ENCODE measurements around the gene TSKS.

TSKS gene

GRCh38 chr19:49767381-49767780 is 4.3 kb upstream of the TSKS start:
- FAIRE-seq = no peak
- no peak for DNase-seq (ENCODE audit: insufficient read length, low spot score)

DNA sequence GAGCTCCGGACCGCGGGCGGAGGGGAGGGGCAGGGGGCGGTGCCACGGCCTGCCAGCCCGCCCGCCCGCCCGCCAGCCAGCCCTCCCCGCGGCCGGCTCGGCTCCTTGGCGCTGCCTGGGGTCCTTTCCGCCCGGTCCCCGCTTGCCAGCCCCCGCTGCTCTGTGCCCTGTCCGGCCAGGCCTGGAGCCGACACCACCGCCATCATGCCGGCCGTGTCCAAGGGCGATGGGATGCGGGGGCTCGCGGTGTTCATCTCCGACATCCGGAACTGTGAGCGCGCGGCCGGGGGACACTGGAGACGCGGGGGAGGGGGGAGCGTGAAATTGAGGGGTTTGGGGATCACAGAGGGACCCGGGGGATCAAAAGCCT is 3.8 kb upstream of the TSKS start, which contains the start of gene AP2A1:
TSS of gene AP2A1 (plus strand) at position 72 of the 370 bp plus-strand sequence. CDS start at position 205, 133 bp downstream.
- FAIRE-seq (no peak), DNase-seq (ENCODE audit: insufficient read length, low spot score) (no peak)

DNA sequence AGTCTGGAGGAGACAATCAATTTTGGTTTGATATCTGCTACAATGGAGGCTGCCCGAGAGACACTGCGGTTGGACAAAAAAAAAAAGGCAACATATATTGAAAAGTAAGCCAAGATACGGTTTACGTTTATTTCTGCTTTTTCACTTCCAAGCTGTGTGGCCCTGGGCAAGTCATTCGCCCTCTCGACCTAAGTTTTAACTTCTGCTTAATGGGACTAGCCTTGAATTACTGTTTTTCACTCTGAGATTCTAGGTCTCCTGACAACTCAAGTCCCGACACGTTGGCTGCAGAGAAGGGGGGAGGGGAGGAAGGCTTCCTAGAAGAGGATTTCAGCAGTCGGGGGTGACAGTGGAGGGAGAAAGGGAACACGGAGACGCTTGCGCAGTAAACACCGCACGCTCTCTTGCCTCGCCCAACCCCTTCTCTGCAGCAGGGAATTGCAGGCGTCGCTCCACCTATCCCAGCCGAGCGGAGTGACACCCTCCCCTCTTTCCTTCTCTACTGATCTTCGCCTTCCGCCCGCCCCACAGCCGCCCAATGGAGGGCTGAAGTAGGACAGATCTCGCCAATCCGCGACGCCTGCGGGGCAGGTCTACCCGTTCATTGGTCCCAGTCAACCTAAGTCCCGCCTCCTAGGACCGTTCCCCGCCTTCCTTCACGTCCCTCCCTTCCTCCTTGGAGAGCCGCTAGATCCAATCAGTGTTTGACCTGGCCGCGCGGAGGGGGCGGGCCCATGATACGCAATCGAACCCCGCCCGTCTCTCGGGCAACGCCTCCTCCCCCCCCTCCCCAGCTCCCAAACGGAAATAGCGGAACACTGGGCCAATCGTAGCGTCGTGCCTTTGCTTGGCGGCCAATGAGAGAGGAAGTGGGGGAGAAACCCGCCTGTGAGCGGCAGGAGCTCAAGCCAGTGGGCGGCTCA is 3.2 kb upstream of the TSKS start:
- DNase-seq (ENCODE audit: insufficient read length, low spot score) (peak; percentile 100), FAIRE-seq (peak; percentile 97)

- FAIRE-seq = no peak
Observed at GRCh38 chr19:49764341-49764740, 1.2 kb upstream of the TSKS start.

GRCh38 chr19:49761625-49762311 is 1.3 kb downstream of the TSKS start:
- DNase-seq (ENCODE audit: insufficient read length, low spot score) = no peak

More at GRCh38 chr19:49764341-49764740, 1.2 kb upstream of the TSKS start:
- no peak for DNase-seq (ENCODE audit: insufficient read length, low spot score)

GRCh38 chr19:49761249-49761624 is 1.9 kb downstream of the TSKS start:
- no peak for FAIRE-seq
- no peak for DNase-seq (ENCODE audit: insufficient read length, low spot score)

More at GRCh38 chr19:49761625-49762311, 1.3 kb downstream of the TSKS start:
- FAIRE-seq = no peak

GRCh38 chr19:49758292-49758691 is 4.8 kb downstream of the TSKS start:
- FAIRE-seq = peak; percentile 64

GRCh38 chr19:49755956-49756355 is 7.2 kb downstream of the TSKS start:
- no peak for DNase-seq (ENCODE audit: insufficient read length, low spot score)
- no peak for FAIRE-seq

More at GRCh38 chr19:49758292-49758691, 4.8 kb downstream of the TSKS start:
- DNase-seq (ENCODE audit: insufficient read length, low spot score) = peak; percentile 68

GRCh38 chr19:49752701-49753100 is 10.4 kb downstream of the TSKS start:
- FAIRE-seq (no peak), DNase-seq (ENCODE audit: insufficient read length, low spot score) (no peak)

- DNase-seq (ENCODE audit: insufficient read length, low spot score) (no peak), FAIRE-seq (no peak)
Observed at GRCh38 chr19:49749771-49750170, 13.3 kb downstream of the TSKS start.

DNA sequence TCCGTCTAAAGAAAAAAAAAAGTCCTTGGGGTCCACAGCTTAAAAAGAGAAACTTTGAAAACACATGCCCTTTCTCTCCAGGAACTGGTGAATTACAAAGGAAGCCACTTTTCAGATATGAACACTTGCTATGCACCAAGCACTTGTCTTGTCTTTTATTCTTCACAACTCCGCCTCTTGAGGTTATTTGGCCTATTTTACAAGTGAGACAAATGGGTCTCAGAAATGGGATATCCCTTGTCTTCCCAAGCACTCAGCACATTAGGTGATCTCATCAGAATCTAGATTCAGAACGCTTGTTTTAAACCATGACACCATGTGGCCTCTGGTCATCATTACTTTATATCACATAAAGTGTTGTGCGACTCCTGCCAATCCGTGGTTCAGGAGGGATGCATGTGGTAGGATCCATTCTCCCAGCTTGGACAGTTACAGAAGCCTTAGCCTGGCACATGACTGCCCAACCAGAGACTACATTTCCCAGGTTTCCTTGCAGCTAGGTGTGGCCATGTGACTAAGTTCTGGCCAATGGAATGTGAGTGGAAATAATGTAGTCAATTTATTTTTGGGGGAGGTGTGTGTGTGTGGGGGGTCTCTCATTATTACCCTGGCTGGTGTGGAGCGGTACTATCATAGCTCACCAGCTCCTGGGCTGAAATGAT is 13.9 kb downstream of the TSKS start:
- FAIRE-seq (peak; percentile 82), DNase-seq (ENCODE audit: insufficient read length, low spot score) (no peak)

GRCh38 chr19:49746206-49746958 is 16.7 kb downstream of the TSKS start:
- no peak for DNase-seq (ENCODE audit: insufficient read length, low spot score)
- no peak for FAIRE-seq

GRCh38 chr19:49744946-49745381 is 18.1 kb downstream of the TSKS start:
- FAIRE-seq (no peak), DNase-seq (ENCODE audit: insufficient read length, low spot score) (no peak)

DNA sequence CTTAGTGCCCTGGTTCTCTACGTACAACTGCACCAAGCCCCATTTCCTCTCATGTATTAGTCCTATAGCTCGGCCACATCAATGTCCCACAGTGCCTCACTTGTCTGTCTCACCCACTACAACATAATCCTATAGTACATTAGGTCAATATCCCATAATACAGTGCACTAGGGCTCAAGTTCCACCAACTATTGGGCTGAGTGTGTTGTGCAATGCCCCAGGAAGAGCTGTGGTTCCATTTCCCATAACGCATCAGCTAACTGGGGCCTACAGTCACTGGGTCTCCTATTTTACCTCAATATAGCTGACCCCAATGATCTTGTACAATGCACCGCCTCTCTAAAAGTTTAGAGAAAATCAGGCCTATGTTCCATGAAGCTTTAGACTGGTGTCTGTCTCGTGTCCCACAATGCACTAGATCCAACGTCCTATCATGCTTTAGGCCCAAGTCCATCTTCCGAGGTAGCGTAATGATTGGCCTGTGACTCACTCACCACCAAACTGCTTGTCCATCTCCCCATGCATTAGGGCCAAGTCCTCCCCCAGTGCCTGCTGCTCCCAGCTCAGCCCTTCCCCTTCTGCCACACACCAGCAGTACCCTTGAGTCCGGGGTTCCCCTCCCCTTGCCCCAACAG is 21.8 kb downstream of the TSKS start:
- DNase-seq (ENCODE audit: insufficient read length, low spot score) = no peak
- peak; percentile 68 for FAIRE-seq

- no peak for FAIRE-seq
- DNase-seq (ENCODE audit: insufficient read length, low spot score) = no peak
Observed at GRCh38 chr19:49739933-49740332, 23.2 kb downstream of the TSKS start.

- DNase-seq (ENCODE audit: insufficient read length, low spot score) = no peak
- no peak for FAIRE-seq
Observed at GRCh38 chr19:49739098-49739497, 24.0 kb downstream of the TSKS start.

GRCh38 chr19:49738268-49738667 is 24.8 kb downstream of the TSKS start:
- FAIRE-seq = no peak
- DNase-seq (ENCODE audit: insufficient read length, low spot score) = no peak

DNA sequence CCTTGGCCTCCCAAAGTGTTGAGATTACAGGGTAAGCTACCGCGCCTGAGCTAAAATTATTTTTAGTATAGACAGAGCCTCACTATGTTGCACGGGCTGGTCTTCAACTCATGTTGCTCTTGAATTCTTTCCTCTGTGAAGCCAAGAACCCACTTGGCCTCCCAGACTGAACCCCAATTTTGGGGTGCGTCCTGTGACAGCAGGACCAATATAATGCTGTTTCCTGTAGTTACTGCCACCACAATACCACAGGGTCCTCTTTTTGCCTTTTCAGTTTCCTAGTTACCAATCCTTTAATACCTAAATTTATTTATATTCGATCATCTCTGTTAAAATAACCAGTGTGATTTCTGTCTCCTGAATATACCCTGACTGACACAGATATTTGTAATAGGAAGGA is 32.9 kb downstream of the TSKS start:
- DNase-seq (ENCODE audit: insufficient read length, low spot score) (no peak), FAIRE-seq (no peak)

DNA sequence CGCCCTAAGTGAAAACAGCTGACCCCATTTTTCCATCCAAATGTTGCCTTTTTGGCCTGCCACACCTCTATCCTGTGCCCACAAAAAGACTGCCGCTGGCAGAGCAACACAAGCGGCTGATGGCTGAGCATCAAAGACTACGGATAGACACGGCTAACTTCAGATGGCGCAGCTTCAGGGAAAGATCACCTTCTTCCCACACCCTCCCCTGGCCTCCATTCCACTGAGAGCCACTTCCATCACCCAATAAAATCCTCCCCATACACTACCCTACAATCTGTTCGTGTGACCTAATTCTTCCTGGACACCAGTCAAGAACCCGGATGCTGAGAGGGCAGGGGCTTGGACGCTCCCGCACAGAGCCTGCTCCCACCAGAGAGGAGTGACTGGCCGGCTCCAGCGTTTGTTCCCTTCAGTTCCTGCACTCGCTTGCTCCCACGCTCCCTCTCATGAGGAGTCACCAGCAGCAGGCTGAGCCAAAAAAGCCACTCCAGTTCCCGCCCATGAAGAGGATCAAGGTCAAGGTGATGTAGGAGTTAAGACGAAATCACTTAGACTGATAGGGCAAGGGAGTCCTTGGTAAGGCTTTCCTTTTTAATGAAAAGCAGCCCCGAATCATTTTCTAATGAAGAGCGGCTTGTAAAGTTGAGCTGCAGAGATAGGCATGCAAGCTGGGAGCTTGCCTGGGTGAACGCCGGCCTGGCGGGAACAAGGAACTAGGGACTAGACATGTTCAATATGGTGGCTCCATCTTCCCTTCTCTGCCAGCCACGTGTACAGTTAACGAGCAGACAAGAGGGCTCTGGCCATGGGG is 35.7 kb downstream of the TSKS start:
- DNase-seq (ENCODE audit: insufficient read length, low spot score) = no peak
- no peak for FAIRE-seq
